Right ventricle myocardium superior (tissue), 1 donor: ENCODE results near the gene ABHD12B. TPM values are rescaled to one million over a fixed set of nuclear protein-coding genes. Genes with fewer than 3 reads are reported as not detected.

Experiments used
- ATAC-seq: fragments of 200-7000 bp; cut with Tn5 transposase; one replicate; pipeline ENCODE4 v1.9.1; 2020; ENCODE audit warnings: mild to moderate bottlenecking; ENCODE audit not compliant: poor library complexity
- DNase-seq: peaks from one replicate; pipeline ENCODE4 v3.0.0-alpha.2; 2020
- intact Hi-C: fragments of 100-400 bp; cut with DNase I; formaldehyde crosslinking; loops from one replicate; pipeline ENCODE4 v1.11.2; 2022
- total RNA-seq: library from RNA; stranded (reverse); fragmentation: NEBNext Ultra II Directional; extraction: Animal tissue kit (Norgen Biotek cat#: 25700); gene quantifications from one replicate; pipeline ENCODE4 v1.2.1, GENCODE V29; 2021
- donor health status: DM: no; HTN: yes; CAD: no; lungs with severe emphysema.

Gene ABHD12B
- total RNA-seq, 1 donor from 2014 or later: not detected

- no peak for DNase-seq
- ATAC-seq: no peak
- intact Hi-C loops: no loop called here
These were observed 34.6 kb upstream of the ABHD12B start for GRCh38 chr14:50837271-50837670.

- intact Hi-C loops: no loop called here
These were observed 33.9 kb upstream of the ABHD12B start for GRCh38 chr14:50837850-50838470.

GRCh38 chr14:50839048-50839447 lies 32.8 kb upstream of the ABHD12B start:
- no peak for DNase-seq
- no peak for ATAC-seq
- intact Hi-C loops: no loop called here

More at GRCh38 chr14:50837850-50838470, 33.9 kb upstream of the ABHD12B start:
- ATAC-seq (no peak), DNase-seq (no peak)

- intact Hi-C loops: no loop called here
- ATAC-seq (no peak), DNase-seq (no peak)
These were observed 32.2 kb upstream of the ABHD12B start for GRCh38 chr14:50839691-50840090.

- ATAC-seq (no peak), DNase-seq (no peak)
- intact Hi-C loops: no loop called here
These were observed 27.5 kb upstream of the ABHD12B start for GRCh38 chr14:50844391-50844790.

GRCh38 chr14:50845166-50845565 lies 26.7 kb upstream of the ABHD12B start:
- ATAC-seq: no peak
- intact Hi-C loops: no loop called here
- no peak for DNase-seq

- no peak for ATAC-seq
- intact Hi-C loops: no loop called here
These were observed 25.5 kb upstream of the ABHD12B start for GRCh38 chr14:50846226-50846880.

GRCh38 chr14:50853891-50854290 lies 18.0 kb upstream of the ABHD12B start:
- ATAC-seq (no peak), DNase-seq (no peak)
- intact Hi-C loops: loop anchor here (10.0 kb wide), 1 partner anchor 259 kb away; no protein-coding TSS in a partner anchor

More at GRCh38 chr14:50846226-50846880, 25.5 kb upstream of the ABHD12B start:
- DNase-seq: no peak

- no peak for ATAC-seq
- intact Hi-C loops: loop anchor here (10.0 kb wide), 1 partner anchor 260 kb away; no protein-coding TSS in a partner anchor
These were observed 17.3 kb upstream of the ABHD12B start for GRCh38 chr14:50854521-50854920.

GRCh38 chr14:50855558-50855957 lies 16.3 kb upstream of the ABHD12B start:
- ATAC-seq: no peak
- intact Hi-C loops: loop anchor here (10.0 kb wide), 1 partner anchor 261 kb away; no protein-coding TSS in a partner anchor
- no peak for DNase-seq

More at GRCh38 chr14:50854521-50854920, 17.3 kb upstream of the ABHD12B start:
- DNase-seq: no peak

GRCh38 chr14:50856660-50857059 lies 15.2 kb upstream of the ABHD12B start:
- no peak for ATAC-seq
- intact Hi-C loops: loop anchor here (10.0 kb wide), 1 partner anchor 262 kb away; no protein-coding TSS in a partner anchor

GRCh38 chr14:50859296-50859624 lies 12.6 kb upstream of the ABHD12B start:
- ATAC-seq: no peak
- intact Hi-C loops: loop anchor here (10.0 kb wide), 1 partner anchor 264 kb away; no protein-coding TSS in a partner anchor

More at GRCh38 chr14:50856660-50857059, 15.2 kb upstream of the ABHD12B start:
- DNase-seq: no peak

GRCh38 chr14:50860478-50861086 lies 11.3 kb upstream of the ABHD12B start:
- ATAC-seq (peak; percentile 92), DNase-seq (peak; percentile 85)
- intact Hi-C loops: loop anchor here (5.0 kb wide), 1 partner anchor 83 kb away; no protein-coding TSS in a partner anchor

More at GRCh38 chr14:50859296-50859624, 12.6 kb upstream of the ABHD12B start:
- DNase-seq: no peak

GRCh38 chr14:50862036-50862570 lies 9.8 kb upstream of the ABHD12B start:
- DNase-seq (no peak), ATAC-seq (no peak)
- intact Hi-C loops: loop anchor here (5.0 kb wide), 1 partner anchor 85 kb away; no protein-coding TSS in a partner anchor

- DNase-seq: no peak
- no peak for ATAC-seq
- intact Hi-C loops: loop anchor here (5.0 kb wide), 1 partner anchor 87 kb away; no protein-coding TSS in a partner anchor
These were observed 7.6 kb upstream of the ABHD12B start for GRCh38 chr14:50864237-50864636.

- no peak for ATAC-seq
- intact Hi-C loops: loop anchor here (5.0 kb wide), 1 partner anchor 88 kb away; no protein-coding TSS in a partner anchor
- no peak for DNase-seq
These were observed 6.9 kb upstream of the ABHD12B start for GRCh38 chr14:50864946-50865345.

- no peak for DNase-seq
- intact Hi-C loops: no loop called here
- ATAC-seq: no peak
These were observed 6.3 kb upstream of the ABHD12B start for GRCh38 chr14:50865391-50866076.

- intact Hi-C loops: no loop called here
- no peak for DNase-seq
- no peak for ATAC-seq
These were observed 625 bp upstream of the ABHD12B start for GRCh38 chr14:50871228-50871627.

GRCh38 chr14:50874757-50875156 lies 2.9 kb downstream of the ABHD12B start:
- intact Hi-C loops: no loop called here
- ATAC-seq (no peak), DNase-seq (no peak)
